Activated naive CD8-positive, alpha-beta T cell treated with anti-CD3 and anti-CD28 coated beads, Interleukin-2, amount 50 U/mL, for 24 hours (primary cell): ENCODE measurements around the gene PPM1N.

Source experiments
- ATAC-seq: fragments of 150-1000 bp; cut with Tn5 transposase; one replicate; pipeline ENCODE4 v1.10.0; 2021
- DNase-seq: peaks from one replicate; pipeline ENCODE4 v3.0.0; 2021
- H3K27ac Mint-ChIP-seq: one replicate; pipeline ENCODE4 v1.8.0; 2021; ENCODE audit warnings: mild to moderate bottlenecking, mixed read lengths
- H3K27me3 Mint-ChIP-seq: one replicate; pipeline ENCODE4 v1.8.0; 2021; ENCODE audit warnings: mixed read lengths
- H3K36me3 Mint-ChIP-seq: one replicate; pipeline ENCODE4 v1.8.0; 2021; ENCODE audit warnings: low read depth, mixed read lengths
- H3K4me1 Mint-ChIP-seq: one replicate; pipeline ENCODE4 v1.8.0; 2021; ENCODE audit warnings: mixed read lengths
- H3K4me3 Mint-ChIP-seq: one replicate; pipeline ENCODE4 v1.8.0; 2021; ENCODE audit warnings: mild to moderate bottlenecking, moderate library complexity, mixed read lengths
- H3K9me3 Mint-ChIP-seq: one replicate; pipeline ENCODE4 v1.8.0; 2021; ENCODE audit warnings: mixed read lengths

PPM1N gene

DNA sequence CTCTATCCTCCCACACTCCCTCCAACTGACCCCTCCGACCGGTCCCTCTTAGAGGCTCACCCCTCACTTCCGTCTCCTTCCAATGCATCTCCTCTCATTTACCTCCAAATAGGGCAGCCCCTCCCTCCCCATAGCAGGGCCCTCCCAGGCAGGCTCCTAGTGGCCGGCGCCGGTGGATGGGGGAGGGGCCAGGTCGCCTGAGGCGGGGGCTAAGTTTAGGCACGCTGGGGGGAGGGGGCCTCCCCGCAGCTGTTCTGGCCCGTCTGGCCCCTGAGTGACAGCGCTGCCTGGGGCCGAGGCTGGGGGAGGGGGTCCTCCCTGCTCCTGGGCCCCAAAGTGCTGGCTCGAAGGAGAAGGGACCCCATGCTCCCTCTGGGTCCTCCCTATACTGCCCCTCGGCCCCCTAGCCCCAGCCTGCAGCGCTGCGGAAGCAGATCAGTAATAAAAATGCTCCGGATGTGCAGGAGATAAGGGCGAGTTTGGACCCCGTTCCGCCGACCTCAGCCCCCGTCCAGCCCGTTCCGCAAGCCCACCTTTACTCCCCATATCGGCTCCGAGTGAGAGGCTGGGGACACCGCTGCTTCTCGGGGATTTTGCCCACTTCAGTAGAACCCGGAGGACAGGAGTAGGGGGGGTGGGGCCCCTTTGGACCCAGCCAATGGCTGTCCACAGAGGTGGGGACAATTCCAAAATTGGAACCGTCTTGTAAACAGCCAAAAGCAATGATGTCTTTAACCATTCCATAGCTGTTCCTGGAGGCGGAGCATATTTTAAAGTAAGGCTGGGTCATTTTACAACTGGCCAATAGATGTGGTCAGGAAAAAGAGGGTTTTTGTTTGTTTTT, 5.4 kb upstream of the PPM1N start:
- ATAC-seq, result no peak
- H3K9me3 Mint-ChIP-seq, result no peaks in the 10 kb centered on the region
- peak overlapping the region; percentile 41 for H3K4me3 Mint-ChIP-seq
- H3K36me3 Mint-ChIP-seq, result no peaks in the 10 kb centered on the region
- peaks cover 38% of the 10 kb centered on the region for H3K27me3 Mint-ChIP-seq
- DNase-seq, result no peak
- H3K4me1 Mint-ChIP-seq, result peaks cover 26% of the 10 kb centered on the region
- no peak overlapping the region for H3K27ac Mint-ChIP-seq

GRCh38 chr19:45494261-45494916, 3.9 kb upstream of the PPM1N start:
- ATAC-seq (no peak), DNase-seq (no peak)
- Mint-ChIP-seq H3K27me3 (peaks cover 39% of the 10 kb centered on the region), H3K27ac (no peak overlapping the region), H3K4me1 (peaks cover 36% of the 10 kb centered on the region), H3K9me3 (no peaks in the 10 kb centered on the region), H3K4me3 (no peak overlapping the region), H3K36me3 (no peaks in the 10 kb centered on the region)

GRCh38 chr19:45495178-45495577, 3.1 kb upstream of the PPM1N start:
- Mint-ChIP-seq H3K4me1 (peaks cover 38% of the 10 kb centered on the region), H3K27me3 (peaks cover 42% of the 10 kb centered on the region), H3K4me3 (peak overlapping the region; percentile 22), H3K36me3 (no peaks in the 10 kb centered on the region), H3K9me3 (no peaks in the 10 kb centered on the region), H3K27ac (no peak overlapping the region)
- DNase-seq (no peak), ATAC-seq (no peak)

- DNase-seq, result no peak
Measured at GRCh38 chr19:45496349-45496953, 1.8 kb upstream of the PPM1N start.

DNA sequence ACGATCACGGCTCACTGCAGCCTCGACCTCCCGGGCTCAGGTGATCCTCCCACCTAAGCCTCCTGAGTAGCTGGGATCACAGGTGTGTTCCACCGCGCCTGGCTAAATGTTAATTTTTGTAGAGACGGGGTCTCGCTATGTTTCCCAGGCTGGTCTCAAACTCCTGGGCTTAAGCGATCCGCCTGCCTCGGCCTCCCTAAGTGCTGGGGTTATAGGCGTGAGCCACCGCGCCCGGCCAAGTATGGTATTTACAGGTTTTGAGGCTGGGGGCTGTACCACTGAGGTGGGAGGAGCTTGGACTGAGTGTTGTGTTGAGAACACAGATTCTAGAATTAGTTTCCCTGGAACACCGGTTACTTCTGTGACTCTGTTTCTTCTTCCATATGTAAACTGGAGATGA, 452 bp upstream of the PPM1N start:
- Mint-ChIP-seq H3K4me3 (peak overlapping the region; percentile 58), H3K4me1 (peaks cover 45% of the 10 kb centered on the region), H3K36me3 (no peaks in the 10 kb centered on the region), H3K27me3 (peaks cover 34% of the 10 kb centered on the region), H3K27ac (peak overlapping the region; percentile 53), H3K9me3 (no peaks in the 10 kb centered on the region)
- no peak for ATAC-seq
- no peak for DNase-seq

More at GRCh38 chr19:45496349-45496953, 1.8 kb upstream of the PPM1N start:
- ATAC-seq, result peak; percentile 5
- H3K4me1 Mint-ChIP-seq, result peaks cover 40% of the 10 kb centered on the region
- peak overlapping the region; percentile 22 for H3K4me3 Mint-ChIP-seq
- no peaks in the 10 kb centered on the region for H3K36me3 Mint-ChIP-seq
- no peak overlapping the region for H3K27ac Mint-ChIP-seq
- H3K9me3 Mint-ChIP-seq, result no peaks in the 10 kb centered on the region
- H3K27me3 Mint-ChIP-seq, result peaks cover 42% of the 10 kb centered on the region

GRCh38 chr19:45499196-45500180, 1.2 kb downstream of the PPM1N start:
- H3K27ac Mint-ChIP-seq, result no peak overlapping the region
- DNase-seq (peak; percentile 76), ATAC-seq (peak; percentile 45)
- no peaks in the 10 kb centered on the region for H3K36me3 Mint-ChIP-seq
- H3K4me1 Mint-ChIP-seq, result peaks cover 39% of the 10 kb centered on the region
- peak overlapping the region; percentile 50 for H3K4me3 Mint-ChIP-seq
- no peaks in the 10 kb centered on the region for H3K9me3 Mint-ChIP-seq
- H3K27me3 Mint-ChIP-seq, result peaks cover 24% of the 10 kb centered on the region

- Mint-ChIP-seq H3K4me3 (no peak overlapping the region), H3K27ac (no peak overlapping the region)
Measured at GRCh38 chr19:45500918-45501729, 2.9 kb downstream of the PPM1N start.

DNA sequence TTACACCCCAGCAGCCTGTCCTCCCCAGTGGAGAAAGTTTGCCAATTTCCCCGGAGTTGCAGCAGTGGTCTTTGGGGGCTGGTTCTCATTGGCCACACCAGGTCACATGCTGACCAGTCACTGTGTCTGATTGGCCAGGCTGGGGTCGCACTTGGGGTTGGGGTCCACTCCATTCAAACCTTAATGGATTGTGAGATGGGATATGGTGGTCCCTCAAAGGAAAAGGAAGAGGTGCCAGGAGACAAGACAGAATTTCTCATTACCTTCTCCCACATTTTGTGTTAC, 3.4 kb downstream of the PPM1N start:
- H3K4me3 Mint-ChIP-seq, result no peak overlapping the region
- ATAC-seq (no peak), DNase-seq (no peak)
- peaks cover 11% of the 10 kb centered on the region for H3K27me3 Mint-ChIP-seq
- peaks cover 45% of the 10 kb centered on the region for H3K4me1 Mint-ChIP-seq
- no peak overlapping the region for H3K27ac Mint-ChIP-seq
- H3K9me3 Mint-ChIP-seq, result no peaks in the 10 kb centered on the region
- no peaks in the 10 kb centered on the region for H3K36me3 Mint-ChIP-seq

More at GRCh38 chr19:45500918-45501729, 2.9 kb downstream of the PPM1N start:
- Mint-ChIP-seq H3K9me3 (no peaks in the 10 kb centered on the region), H3K27me3 (peaks cover 14% of the 10 kb centered on the region), H3K4me1 (peaks cover 44% of the 10 kb centered on the region), H3K36me3 (no peaks in the 10 kb centered on the region)
- no peak for ATAC-seq
- DNase-seq, result no peak

DNA sequence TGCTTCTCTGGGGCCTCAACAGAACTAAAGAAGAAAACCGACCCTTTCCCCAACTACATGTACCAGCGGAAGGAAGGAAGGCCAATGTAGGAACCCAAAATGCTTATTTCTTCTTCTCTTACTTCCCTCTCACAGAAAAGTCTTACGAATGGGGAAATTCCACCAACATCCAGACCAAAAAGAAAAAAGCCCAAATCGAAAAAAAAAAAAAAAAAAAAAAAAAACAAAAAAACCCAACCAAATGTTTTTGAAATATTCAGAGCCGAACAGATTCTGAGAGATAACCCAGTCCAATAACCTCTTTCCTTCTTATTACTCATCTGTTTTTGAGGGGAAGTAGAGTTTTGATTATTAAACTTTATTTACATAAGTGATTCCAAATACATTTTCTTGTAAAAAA, 3.9 kb downstream of the PPM1N start:
- peaks cover 9% of the 10 kb centered on the region for H3K27me3 Mint-ChIP-seq
- peaks cover 47% of the 10 kb centered on the region for H3K4me1 Mint-ChIP-seq
- no peak overlapping the region for H3K4me3 Mint-ChIP-seq
- ATAC-seq, result no peak
- DNase-seq, result no peak
- no peaks in the 10 kb centered on the region for H3K36me3 Mint-ChIP-seq
- H3K27ac Mint-ChIP-seq, result no peak overlapping the region
- H3K9me3 Mint-ChIP-seq, result no peaks in the 10 kb centered on the region

DNA sequence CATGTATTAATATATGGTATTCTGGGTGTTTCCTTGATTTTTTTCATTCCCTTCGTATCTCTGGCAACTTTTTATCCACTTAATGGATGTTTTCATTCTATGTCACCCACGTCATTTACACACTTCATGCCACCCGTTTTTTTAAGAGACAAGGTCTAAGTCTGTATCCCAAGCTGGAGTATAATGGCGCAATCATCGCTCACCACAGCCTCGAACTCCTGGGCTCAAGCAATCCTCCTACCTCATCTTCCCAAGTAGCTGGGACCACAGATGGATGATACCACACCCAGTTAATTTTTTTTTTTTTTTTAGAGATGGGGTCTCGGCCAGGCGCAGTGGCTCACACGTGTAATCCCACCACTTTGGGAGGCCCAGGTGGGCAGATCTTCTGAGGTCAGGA, 5.7 kb downstream of the PPM1N start:
- DNase-seq, result no peak
- H3K36me3 Mint-ChIP-seq, result peaks cover 1% of the 10 kb centered on the region
- H3K9me3 Mint-ChIP-seq, result no peaks in the 10 kb centered on the region
- peaks cover 5% of the 10 kb centered on the region for H3K27me3 Mint-ChIP-seq
- ATAC-seq, result no peak
- H3K27ac Mint-ChIP-seq, result peak overlapping the region; percentile 11
- H3K4me1 Mint-ChIP-seq, result peaks cover 40% of the 10 kb centered on the region
- H3K4me3 Mint-ChIP-seq, result no peak overlapping the region

DNA sequence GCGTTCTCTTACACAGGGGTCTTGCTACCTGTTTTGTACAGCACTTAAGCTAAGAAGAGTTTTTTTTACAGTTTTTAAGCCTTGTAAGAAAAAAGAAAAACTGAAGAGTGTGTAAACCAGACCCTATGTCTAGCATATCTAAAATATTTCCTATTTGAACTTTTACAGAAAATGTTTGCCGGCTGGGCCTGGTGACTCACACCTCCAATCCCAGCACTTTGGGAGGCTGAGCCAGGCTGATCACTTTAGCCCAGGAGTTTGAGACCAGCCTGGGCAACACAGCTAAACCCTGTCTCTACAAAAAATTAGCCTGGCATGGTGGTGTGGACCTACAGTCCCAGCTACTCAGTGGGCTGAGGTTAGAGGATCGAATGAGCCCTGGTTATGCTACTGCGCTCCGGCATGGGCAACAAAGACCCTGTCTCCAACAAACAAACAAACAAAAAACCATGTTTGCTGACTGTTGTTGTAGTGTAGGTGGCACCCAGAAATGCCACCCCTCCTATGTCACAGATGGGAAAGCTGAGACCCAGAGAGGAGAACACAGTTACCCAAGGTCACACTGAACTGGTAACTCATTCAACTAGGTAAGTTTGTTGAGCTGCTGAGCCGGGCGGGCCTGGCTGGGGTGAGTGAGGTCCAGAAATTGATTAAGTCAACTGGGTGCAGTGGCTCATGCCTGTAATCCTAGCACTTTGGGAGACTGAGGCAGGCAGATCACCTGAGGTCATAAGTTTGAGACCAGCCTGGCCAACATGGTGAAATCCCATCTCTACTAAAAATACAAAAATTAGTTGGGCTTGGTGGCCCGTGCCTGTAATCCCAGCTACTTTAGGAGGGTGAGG, 7.1 kb downstream of the PPM1N start:
- Mint-ChIP-seq H3K9me3 (no peaks in the 10 kb centered on the region), H3K4me1 (peaks cover 47% of the 10 kb centered on the region), H3K36me3 (peaks cover 9% of the 10 kb centered on the region), H3K27ac (peak overlapping the region; percentile 71), H3K27me3 (no peaks in the 10 kb centered on the region), H3K4me3 (peak overlapping the region; percentile 76)
- DNase-seq (no peak), ATAC-seq (no peak)

DNA sequence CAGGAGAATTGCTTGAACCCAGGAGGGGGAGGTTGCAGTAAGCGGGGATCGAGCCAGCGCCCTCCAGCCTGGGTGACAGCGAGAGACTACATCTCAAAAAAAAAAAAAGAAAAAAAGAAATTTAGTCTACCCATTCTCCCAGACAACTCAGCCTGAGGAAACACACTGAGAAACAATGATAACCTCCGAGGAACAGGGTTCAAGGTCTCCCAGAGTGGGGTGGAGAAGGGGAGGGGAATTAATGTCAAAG, 7.7 kb downstream of the PPM1N start:
- DNase-seq (no peak), ATAC-seq (no peak)
- no peaks in the 10 kb centered on the region for H3K9me3 Mint-ChIP-seq
- H3K36me3 Mint-ChIP-seq, result peaks cover 13% of the 10 kb centered on the region
- H3K27ac Mint-ChIP-seq, result peak overlapping the region; percentile 71
- peak overlapping the region; percentile 76 for H3K4me3 Mint-ChIP-seq
- H3K27me3 Mint-ChIP-seq, result no peaks in the 10 kb centered on the region
- peaks cover 52% of the 10 kb centered on the region for H3K4me1 Mint-ChIP-seq
